Measurements from ENCODE around the gene VEGFB. TPM values are rescaled to one million over a fixed set of nuclear protein-coding genes. Genes with fewer than 3 reads are reported as not detected.

VEGFB gene
- total and polyA plus RNA-seq, 2 of the 8 experiments (the other 6 are each of a cell fraction or from before 2014, with no cell fraction given): 9.3 to 49.6 TPM

DNA sequence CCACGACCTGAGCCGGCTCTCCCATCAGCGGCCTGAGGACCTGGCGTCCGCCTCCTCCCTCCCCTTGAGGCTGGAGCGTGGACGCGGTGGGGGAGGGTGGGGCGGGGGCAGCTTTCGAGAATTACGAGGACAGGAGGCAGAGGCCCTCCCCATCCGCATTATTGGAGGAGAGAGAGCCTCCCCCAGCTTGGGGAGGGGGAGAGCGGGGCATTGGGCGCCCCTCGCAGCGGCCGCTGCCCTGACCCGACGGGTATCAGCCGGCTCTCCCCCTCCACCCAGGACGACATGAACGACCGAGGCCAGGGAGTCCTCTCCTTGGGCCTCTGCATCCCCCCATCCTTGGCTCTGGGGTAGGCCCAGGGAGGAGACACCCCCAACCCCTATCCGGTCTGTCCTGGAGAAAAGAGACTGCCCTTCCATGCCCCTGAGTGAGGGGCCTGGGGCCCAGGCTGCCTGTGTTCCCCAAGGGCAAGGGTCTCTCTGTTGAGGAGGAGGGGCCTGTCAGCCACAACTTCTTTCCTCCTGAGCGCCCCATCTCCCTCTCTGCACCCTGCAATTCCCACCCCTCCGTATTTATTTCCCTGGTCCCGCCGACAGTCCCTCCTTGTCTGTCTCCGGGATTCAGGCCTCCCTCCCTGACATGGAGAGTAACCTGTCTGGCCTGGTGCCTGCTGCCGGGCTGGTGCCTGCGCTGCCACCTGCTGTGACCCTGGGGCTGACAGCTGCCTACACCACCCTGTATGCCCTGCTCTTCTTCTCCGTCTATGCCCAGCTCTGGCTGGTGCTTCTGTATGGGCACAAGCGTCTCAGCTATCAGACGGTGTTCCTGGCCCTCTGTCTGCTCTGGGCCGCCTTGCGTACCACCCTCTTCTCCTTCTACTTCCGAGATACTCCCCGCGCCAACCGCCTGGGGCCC, 51.8 kb downstream of the VEGFB start (continued):
- TF ChIP-seq, protein P1, sequence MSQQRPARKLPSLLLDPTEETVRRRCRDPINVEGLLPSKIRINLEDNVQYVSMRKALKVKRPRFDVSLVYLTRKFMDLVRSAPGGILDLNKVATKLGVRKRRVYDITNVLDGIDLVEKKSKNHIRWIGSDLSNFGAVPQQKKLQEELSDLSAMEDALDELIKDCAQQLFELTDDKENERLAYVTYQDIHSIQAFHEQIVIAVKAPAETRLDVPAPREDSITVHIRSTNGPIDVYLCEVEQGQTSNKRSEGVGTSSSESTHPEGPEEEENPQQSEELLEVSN (IDR thresholded peaks at IDR 0.05): no peak
- TF ChIP-seq FOSL1 (IDR thresholded peaks at IDR 0.05; ENCODE audit: insufficient read depth, low read depth, low read length) (no peak), TAF7 (optimal IDR thresholded peaks at IDR 0.05; ENCODE audit: borderline replicate concordance, low read depth, low read length) (no peak), BACH1 (IDR thresholded peaks at IDR 0.05; ENCODE audit: low read length) (no peak), CBX8 (IDR thresholded peaks at IDR 0.05; ENCODE audit: borderline replicate concordance, low read depth, low read length) (no peak), SP1 (IDR thresholded peaks at IDR 0.05; ENCODE audit: low read depth, low read length) (no peak), YY1 (IDR thresholded peaks at IDR 0.05; ENCODE audit: low read depth, low read length) (no peak)

All from H1 (cell line).